HG02840 (cell line): Measurements from ENCODE around the gene RAD18.

Source experiments
- ATAC-seq: cut with Tn5 transposase; IDR thresholded peaks from one replicate; pipeline ENCODE4 v1.9.1; 2021; ENCODE audit warnings: mild to moderate bottlenecking, moderate library complexity, moderate number of reproducible peaks; ENCODE audit not compliant: unreplicated experiment, low FRiP score

Gene RAD18

DNA sequence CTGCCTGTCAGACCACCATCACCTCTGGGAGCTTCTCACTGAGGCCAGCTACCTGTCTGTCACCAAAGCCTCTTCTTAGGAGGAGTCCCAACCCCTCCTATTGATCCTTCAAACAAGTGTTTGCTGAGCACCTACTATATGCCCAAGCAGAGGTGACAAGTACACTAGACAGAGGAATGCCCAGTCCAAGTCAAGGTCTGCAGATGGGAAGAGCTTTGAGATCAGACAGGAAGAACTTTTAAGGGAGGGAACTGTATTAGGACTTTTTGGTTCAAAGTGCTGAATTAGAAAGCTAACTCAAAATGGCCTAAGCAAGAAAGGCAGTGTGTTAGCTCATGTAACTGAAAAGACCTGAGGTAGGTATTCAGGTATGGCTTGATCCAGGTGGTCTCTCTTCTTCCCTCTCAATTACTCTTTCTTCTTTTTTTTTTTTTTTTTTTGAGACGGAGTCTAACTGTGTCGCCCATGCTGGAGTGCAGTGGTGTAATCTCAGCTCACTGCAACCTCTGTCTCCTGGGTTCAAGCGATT, 3.6 kb upstream of the RAD18 start:
- ATAC-seq: no peak

GRCh38 chr3:8966150-8966819, 3.0 kb upstream of the RAD18 start:
- no peak for ATAC-seq

GRCh38 chr3:8964436-8965370, 1.4 kb upstream of the RAD18 start:
- no peak for ATAC-seq

- ATAC-seq: no peak
These were observed 928 bp downstream of the RAD18 start for GRCh38 chr3:8962226-8962861.

- ATAC-seq: no peak
These were observed 3.6 kb downstream of the RAD18 start for GRCh38 chr3:8959668-8960067.

- peak; percentile 81 for ATAC-seq
These were observed 8.1 kb downstream of the RAD18 start for GRCh38 chr3:8954938-8955763.

DNA sequence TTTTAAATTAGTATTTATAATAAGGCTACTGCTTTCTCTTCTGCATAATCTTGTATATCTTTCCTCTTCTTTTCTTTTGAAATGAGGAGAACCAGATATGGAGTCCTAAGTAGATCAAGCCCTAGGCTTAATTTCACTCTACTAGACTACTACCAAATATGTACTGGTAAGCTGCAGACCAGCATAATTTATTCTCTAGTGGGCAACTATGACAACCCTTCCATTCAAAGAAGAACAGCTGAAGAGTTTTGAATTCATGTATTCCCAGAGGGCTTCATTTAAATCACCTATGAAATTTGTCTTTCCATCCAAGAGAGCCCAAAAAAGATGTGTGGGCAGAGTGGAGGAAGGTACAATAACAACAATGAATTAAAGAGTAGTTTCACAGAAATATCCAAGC, 10.0 kb downstream of the RAD18 start:
- no peak for ATAC-seq

- ATAC-seq: no peak
These were observed 11.1 kb downstream of the RAD18 start for GRCh38 chr3:8952130-8952529.

DNA sequence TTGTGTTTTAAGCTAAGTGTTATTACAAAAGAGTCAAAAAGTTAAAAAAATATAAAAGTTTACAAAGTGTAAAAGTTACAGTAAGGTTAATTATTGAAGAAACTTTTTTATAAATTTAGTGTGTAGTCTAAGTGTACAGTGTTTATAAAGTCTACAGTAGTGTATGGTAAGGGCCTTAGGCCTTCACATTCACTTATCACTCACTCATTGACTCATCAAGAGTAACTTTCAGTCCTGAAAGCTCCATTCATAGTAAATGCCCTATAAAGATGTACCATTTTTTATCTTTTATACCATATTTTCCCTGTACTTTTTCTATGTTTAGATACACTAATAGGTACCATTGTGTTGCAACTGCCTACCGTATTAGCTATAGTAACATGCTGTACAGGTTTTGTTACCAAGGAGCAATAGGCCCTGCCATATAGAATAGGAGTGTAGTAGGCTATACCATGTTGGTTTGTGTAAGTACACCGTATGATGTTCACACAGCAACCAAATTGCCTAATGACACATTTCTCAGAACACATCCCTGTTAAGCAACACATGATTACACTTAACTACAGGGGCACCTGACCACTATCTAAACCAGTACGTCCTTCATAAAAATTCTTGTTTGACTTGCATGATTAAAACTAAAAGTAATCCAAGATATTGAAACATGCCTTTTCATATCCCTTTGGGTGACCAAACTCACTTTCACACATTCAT, 17.2 kb downstream of the RAD18 start:
- no peak for ATAC-seq

GRCh38 chr3:8942746-8943488, 20.4 kb downstream of the RAD18 start:
- no peak for ATAC-seq

DNA sequence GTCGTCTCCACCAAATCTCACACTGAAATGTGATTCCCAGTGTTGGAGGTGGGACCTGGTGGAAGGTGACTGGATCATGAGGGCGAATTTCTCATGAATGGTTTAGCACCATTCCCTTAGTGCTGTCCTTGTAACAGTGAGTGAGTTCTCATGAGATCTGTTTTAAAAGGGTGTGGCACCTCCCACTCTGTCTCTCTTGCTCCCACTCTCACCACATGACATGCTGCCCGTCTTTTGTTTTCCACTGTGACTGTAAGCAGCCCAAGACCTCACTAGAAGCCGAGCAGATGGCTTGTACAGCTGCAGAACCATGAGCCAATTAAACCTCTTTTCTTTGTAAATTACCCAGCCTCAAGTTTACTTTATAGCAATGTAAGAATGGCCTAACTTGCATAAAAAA, 21.2 kb downstream of the RAD18 start:
- ATAC-seq: no peak

- no peak for ATAC-seq
These were observed 25.3 kb downstream of the RAD18 start for GRCh38 chr3:8938021-8938420.

- no peak for ATAC-seq
These were observed 25.9 kb downstream of the RAD18 start for GRCh38 chr3:8937064-8938020.

GRCh38 chr3:8932507-8932906, 30.8 kb downstream of the RAD18 start:
- no peak for ATAC-seq

DNA sequence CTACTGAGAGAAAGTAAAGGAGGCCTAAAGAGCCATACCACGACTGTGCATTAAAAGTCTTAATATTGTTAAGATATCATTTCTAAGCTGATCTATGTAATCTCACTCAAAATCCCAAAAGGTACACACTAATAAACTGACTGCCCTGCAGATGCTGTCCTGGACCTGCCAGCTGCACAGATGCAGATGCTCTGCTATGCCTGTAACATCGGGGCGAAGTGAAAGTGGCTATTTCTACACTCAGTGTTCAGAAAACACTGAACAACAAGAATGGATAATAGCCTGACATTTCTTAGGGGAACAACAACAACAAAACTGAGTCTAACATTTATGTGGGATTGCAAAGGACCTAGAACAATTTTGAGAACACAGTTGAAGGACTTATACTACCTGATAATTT, 31.9 kb downstream of the RAD18 start:
- ATAC-seq: no peak

DNA sequence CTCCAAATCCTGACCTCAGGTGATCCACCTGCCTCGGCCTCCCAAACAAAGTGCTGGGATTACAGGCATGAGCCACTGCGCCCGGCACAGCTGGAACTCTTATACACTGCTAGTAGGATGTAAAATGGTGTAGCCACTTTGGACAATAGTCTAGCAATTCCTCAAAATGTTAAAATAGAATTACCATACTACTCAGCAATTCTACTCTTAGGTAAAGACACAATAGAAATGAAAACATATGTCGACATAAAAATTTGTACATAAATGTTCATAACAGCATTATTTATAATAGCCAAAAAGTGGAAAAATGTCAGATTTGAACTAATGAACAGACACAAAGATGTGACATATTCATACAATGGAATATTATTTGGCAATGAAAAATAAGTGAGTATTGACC, 33.4 kb downstream of the RAD18 start:
- no peak for ATAC-seq

GRCh38 chr3:8914491-8914890, 48.8 kb downstream of the RAD18 start:
- ATAC-seq: no peak

DNA sequence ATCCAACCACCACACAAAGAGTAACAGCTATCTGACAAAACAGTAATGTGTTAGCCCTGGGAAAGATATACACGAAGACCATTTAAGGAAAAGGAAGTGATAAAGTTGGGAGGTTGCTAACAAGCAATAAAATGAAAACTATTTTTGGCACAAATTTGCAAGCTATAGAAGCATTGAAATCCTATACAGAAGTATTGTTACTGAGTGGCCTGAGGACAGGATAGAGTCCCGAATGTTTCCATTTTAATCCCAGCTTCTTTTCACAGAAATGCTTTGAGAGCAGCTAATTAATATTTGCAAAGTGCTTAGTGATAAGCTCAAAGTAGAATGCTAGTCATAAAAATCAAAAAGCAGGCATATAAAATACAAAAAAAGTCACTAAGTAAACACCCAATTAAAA, 51.5 kb downstream of the RAD18 start:
- no peak for ATAC-seq
